SK-N-SH treated with all-trans-retinoic acid at 6 μM for 48 hours (cell line): ENCODE results near the gene SYTL2.

Source experiments
- ATAC-seq: fragments of 200-7000 bp; cut with Tn5 transposase; 3 replicates; pipeline ENCODE4 v1.9.1; 2020; ENCODE audit warnings: mild to moderate bottlenecking, moderate library complexity
- ARNTL ChIP-seq: fragments of 450-650 bp; formaldehyde crosslinking; IDR thresholded peaks from 2 replicates; pipeline ENCODE4 v1.5.0; 2020; ENCODE audit warnings: low read depth, mild to moderate bottlenecking, moderate library complexity, borderline replicate concordance
- CREB5 ChIP-seq: fragments of 250-450 bp; sonication (Bioruptor Pico); IDR thresholded peaks from 2 replicates; pipeline ENCODE4 v1.5.1; 2020; ENCODE audit warnings: low read depth, mild to moderate bottlenecking, moderate library complexity
- CSRNP3 ChIP-seq: fragments of 250-450 bp; sonication (Bioruptor Pico); IDR thresholded peaks from 2 replicates; pipeline ENCODE4 v1.5.1; 2021; ENCODE audit warnings: mild to moderate bottlenecking, moderate library complexity
- ESRRG ChIP-seq: fragments of 250-450 bp; sonication (Bioruptor Pico); IDR thresholded peaks from 2 replicates; pipeline ENCODE4 v1.6.1; 2021; ENCODE audit warnings: mild to moderate bottlenecking
- GLIS3 ChIP-seq: fragments of 250-450 bp; sonication (Bioruptor Pico); IDR thresholded peaks from 2 replicates; pipeline ENCODE4 v1.5.0; 2020; ENCODE audit warnings: mild to moderate bottlenecking, moderate library complexity
- ISL1 ChIP-seq: fragments of 250-450 bp; sonication (Bioruptor Pico); IDR thresholded peaks from 2 replicates; pipeline ENCODE4 v2.1.2; 2022; ENCODE audit warnings: mild to moderate bottlenecking, moderate library complexity
- OSR1 ChIP-seq: fragments of 250-450 bp; sonication (Bioruptor Pico); IDR thresholded peaks from 2 replicates; pipeline ENCODE4 v1.8.0; 2022; ENCODE audit warnings: moderate library complexity, mild to moderate bottlenecking, inconsistent platforms
- PATZ1 ChIP-seq: fragments of 250-450 bp; sonication (Bioruptor Pico); IDR thresholded peaks from 2 replicates; pipeline ENCODE4 v1.8.0; 2020; ENCODE audit warnings: mild to moderate bottlenecking, moderate library complexity, borderline replicate concordance
- PPARA ChIP-seq: fragments of 250-450 bp; sonication (Bioruptor Pico); IDR thresholded peaks from 2 replicates; pipeline ENCODE4 v1.5.0; 2020; ENCODE audit warnings: mild to moderate bottlenecking, borderline replicate concordance
- RARB ChIP-seq: fragments of 250-450 bp; sonication (Bioruptor Pico); IDR thresholded peaks from 2 replicates; pipeline ENCODE4 v1.8.0; 2021; ENCODE audit warnings: mild to moderate bottlenecking, moderate library complexity
- SNAI2 ChIP-seq: fragments of 250-450 bp; sonication (Bioruptor Pico); IDR thresholded peaks from 2 replicates; pipeline ENCODE4 v1.5.0; 2020; ENCODE audit warnings: mild to moderate bottlenecking, moderate library complexity
- TCF4 ChIP-seq: fragments of 250-450 bp; sonication (Bioruptor Pico); IDR thresholded peaks from 2 replicates; pipeline ENCODE4 v1.8.0; 2021; ENCODE audit warnings: mild to moderate bottlenecking, moderate library complexity, borderline replicate concordance
- TOX ChIP-seq: fragments of 250-450 bp; sonication (Bioruptor Pico); IDR thresholded peaks from 2 replicates; pipeline ENCODE4 v1.8.0; 2021; ENCODE audit warnings: mild to moderate bottlenecking, moderate library complexity, borderline replicate concordance
- TSHZ2 ChIP-seq: fragments of 250-450 bp; sonication (Bioruptor Pico); IDR thresholded peaks from 2 replicates; pipeline ENCODE4 v1.5.0; 2020; ENCODE audit warnings: mild to moderate bottlenecking, moderate library complexity
- ZC3H10 ChIP-seq: fragments of 250-450 bp; sonication (Bioruptor Pico); IDR thresholded peaks from 2 replicates; pipeline ENCODE4 v1.5.1; 2021; ENCODE audit warnings: mild to moderate bottlenecking, moderate library complexity
- ZFP3 ChIP-seq: fragments of 250-450 bp; sonication (Bioruptor Pico); IDR thresholded peaks from 2 replicates; pipeline ENCODE4 v1.5.0; 2020; ENCODE audit warnings: mild to moderate bottlenecking, moderate library complexity
- ZFP30 ChIP-seq: fragments of 450-650 bp; formaldehyde crosslinking; IDR thresholded peaks from 2 replicates; pipeline ENCODE4 v1.5.0; 2022; ENCODE audit warnings: mild to moderate bottlenecking, moderate library complexity
- ZNF565 ChIP-seq: fragments of 450-650 bp; formaldehyde crosslinking; conservative IDR thresholded peaks from 2 replicates; pipeline ENCODE4 v1.5.0; 2020; ENCODE audit warnings: low read depth, mild to moderate bottlenecking, moderate library complexity
- ZNF70 ChIP-seq: fragments of 450-650 bp; formaldehyde crosslinking; IDR thresholded peaks from 2 replicates; pipeline ENCODE4 v1.5.0; 2020; ENCODE audit warnings: mild to moderate bottlenecking, moderate library complexity
- ZNF8 ChIP-seq: fragments of 450-650 bp; formaldehyde crosslinking; IDR thresholded peaks from 2 replicates; pipeline ENCODE4 v1.5.0; 2020; ENCODE audit warnings: mild to moderate bottlenecking, moderate library complexity

Gene SYTL2

GRCh38 chr11:85652786-85653447, 158.0 kb downstream of the SYTL2 start:
- TF ChIP-seq ZFP3 (no peak), ZC3H10 (CRISPR knock-in tag) (no peak), ZFP30 (CRISPR knock-in tag) (no peak), TSHZ2 (no peak), ARNTL (CRISPR knock-in tag) (no peak), TCF4 (CRISPR knock-in tag) (no peak), SNAI2 (no peak), ZNF8 (CRISPR knock-in tag) (no peak), CSRNP3 (CRISPR knock-in tag) (no peak), ESRRG (no peak), CREB5 (CRISPR knock-in tag) (no peak), ZNF70 (no peak), ZNF565 (no peak), PATZ1 (CRISPR knock-in tag) (no peak), OSR1 (CRISPR knock-in tag) (no peak), PPARA (CRISPR knock-in tag) (no peak), RARB (no peak)
- no peak for ATAC-seq

GRCh38 chr11:85651118-85651517, 159.8 kb downstream of the SYTL2 start:
- ATAC-seq, result no peak
- TF ChIP-seq CSRNP3 (CRISPR knock-in tag) (no peak), TOX (CRISPR knock-in tag) (no peak), RARB (no peak), GLIS3 (CRISPR knock-in tag) (no peak), PPARA (CRISPR knock-in tag) (no peak), ZNF565 (no peak), PATZ1 (CRISPR knock-in tag) (no peak), ISL1 (CRISPR knock-in tag) (no peak)
- TF ChIP-seq, all 23 proteins: peak for 0
